ENCODE results near the gene PTTG1. TPM values are rescaled to one million over a fixed set of nuclear protein-coding genes. Genes with fewer than 3 reads are reported as not detected.

Gene PTTG1
- total RNA-seq, 1 donor from 2014 or later: 425 TPM

DNA sequence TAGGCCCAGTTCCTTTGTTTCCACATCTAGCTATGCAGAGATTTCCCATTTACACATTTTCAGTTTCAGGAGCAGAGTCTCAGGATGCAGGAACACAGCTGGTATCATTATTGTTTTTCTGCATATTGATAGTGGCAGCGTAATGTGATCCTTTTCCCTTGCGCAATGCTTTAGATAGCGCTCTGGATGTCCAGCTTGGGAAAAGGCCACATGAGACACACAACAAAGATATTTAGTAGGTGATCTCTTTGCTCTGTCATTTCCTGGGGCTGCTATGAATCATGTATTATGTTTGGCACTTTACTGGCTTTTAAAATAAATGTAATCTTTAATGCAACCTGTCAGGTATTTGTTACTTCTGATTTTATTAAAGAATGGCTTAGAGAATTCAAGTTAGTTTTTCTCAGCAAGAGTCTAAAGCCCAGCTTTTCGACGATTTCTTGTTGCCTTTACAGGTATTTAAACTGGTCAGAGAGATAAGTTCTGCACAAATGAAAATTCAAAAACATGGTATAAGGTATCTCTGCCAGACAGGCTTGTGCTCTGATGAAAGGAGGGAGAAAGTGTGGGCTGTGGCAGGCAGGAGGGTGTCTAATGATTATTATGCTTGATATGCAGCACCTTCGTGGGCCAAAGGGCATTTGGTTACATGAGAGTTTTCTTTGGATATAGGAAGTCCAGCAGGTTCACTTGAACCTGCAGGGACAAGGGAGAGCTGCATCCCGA, 42.2 kb downstream of the PTTG1 start:
- no peak overlapping the region for H3K27ac Mint-ChIP-seq
- no peaks in the 10 kb centered on the region for H3K9me3 ChIP-seq (ENCODE audit: low read depth)
- no peak overlapping the region for H3K4me3 Mint-ChIP-seq
- H3F3A ChIP-seq (ENCODE audit: low read depth): no peaks in the 10 kb centered on the region
- no peaks in the 10 kb centered on the region for H3K4me1 ChIP-seq
- no peaks in the 10 kb centered on the region for H3K36me3 ChIP-seq
- H3K27me3 ChIP-seq: no peaks in the 10 kb centered on the region
- H3K27ac ChIP-seq: no peak overlapping the region
- no peak overlapping the region for H3K4me2 ChIP-seq
- no peak overlapping the region for H2AFZ ChIP-seq (replicated peaks)
- peaks cover 8% of the 10 kb centered on the region for H3K9me3 Mint-ChIP-seq
- H3K4me3 ChIP-seq: no peak overlapping the region
- no peaks in the 10 kb centered on the region for H4K20me1 ChIP-seq (ENCODE audit: low read depth)
- no peak for DNase-seq (ENCODE audit: low spot score)
- H3K4me1 Mint-ChIP-seq: peaks cover 6% of the 10 kb centered on the region
- TF ChIP-seq EZH2 (IDR thresholded peaks at IDR 0.05): no peak
- TF ChIP-seq, protein P1, sequence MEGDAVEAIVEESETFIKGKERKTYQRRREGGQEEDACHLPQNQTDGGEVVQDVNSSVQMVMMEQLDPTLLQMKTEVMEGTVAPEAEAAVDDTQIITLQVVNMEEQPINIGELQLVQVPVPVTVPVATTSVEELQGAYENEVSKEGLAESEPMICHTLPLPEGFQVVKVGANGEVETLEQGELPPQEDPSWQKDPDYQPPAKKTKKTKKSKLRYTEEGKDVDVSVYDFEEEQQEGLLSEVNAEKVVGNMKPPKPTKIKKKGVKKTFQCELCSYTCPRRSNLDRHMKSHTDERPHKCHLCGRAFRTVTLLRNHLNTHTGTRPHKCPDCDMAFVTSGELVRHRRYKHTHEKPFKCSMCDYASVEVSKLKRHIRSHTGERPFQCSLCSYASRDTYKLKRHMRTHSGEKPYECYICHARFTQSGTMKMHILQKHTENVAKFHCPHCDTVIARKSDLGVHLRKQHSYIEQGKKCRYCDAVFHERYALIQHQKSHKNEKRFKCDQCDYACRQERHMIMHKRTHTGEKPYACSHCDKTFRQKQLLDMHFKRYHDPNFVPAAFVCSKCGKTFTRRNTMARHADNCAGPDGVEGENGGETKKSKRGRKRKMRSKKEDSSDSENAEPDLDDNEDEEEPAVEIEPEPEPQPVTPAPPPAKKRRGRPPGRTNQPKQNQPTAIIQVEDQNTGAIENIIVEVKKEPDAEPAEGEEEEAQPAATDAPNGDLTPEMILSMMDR (IDR thresholded peaks at IDR 0.05): no peak
- no peak for TF ChIP-seq EZH2phosphoT487 (IDR thresholded peaks at IDR 0.05)
- no peaks in the 10 kb centered on the region for H3K27me3 Mint-ChIP-seq (ENCODE audit: insufficient read depth, low read depth)
- no peaks in the 10 kb centered on the region for H3K79me2 ChIP-seq (ENCODE audit: low read depth)
- no peaks in the 10 kb centered on the region for H3K36me3 Mint-ChIP-seq
- no peak overlapping the region for H3K9ac ChIP-seq

DNA sequence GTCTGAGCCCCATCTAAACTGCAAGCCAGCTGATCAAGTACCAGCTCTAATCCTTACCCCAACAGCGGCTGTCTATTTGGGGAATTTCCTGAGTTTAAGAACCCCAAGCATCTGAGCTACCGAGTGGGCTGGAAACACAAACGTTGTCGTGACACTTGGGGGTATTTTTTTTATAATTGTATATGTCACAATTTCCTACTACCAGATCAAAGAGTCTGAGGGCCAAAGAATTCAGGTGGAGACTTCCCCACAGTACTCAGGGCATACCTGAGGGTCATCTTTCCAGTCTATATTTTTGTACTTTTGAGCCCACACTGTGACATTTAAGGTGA, 42.8 kb downstream of the PTTG1 start:
- Mint-ChIP-seq H3K27me3 (ENCODE audit: insufficient read depth, low read depth) (peaks cover 2% of the 10 kb centered on the region), H3K27ac (no peak overlapping the region), H3K4me1 (peaks cover 6% of the 10 kb centered on the region), H3K36me3 (no peaks in the 10 kb centered on the region), H3K4me3 (no peak overlapping the region), H3K9me3 (peaks cover 8% of the 10 kb centered on the region)
- no peak for DNase-seq (ENCODE audit: low spot score)
- Histone ChIP-seq H3K4me1 (no peaks in the 10 kb centered on the region), H3K4me2 (no peak overlapping the region), H3K27me3 (no peaks in the 10 kb centered on the region), H4K20me1 (ENCODE audit: low read depth) (no peaks in the 10 kb centered on the region), H3K79me2 (ENCODE audit: low read depth) (no peaks in the 10 kb centered on the region), H3K9me3 (ENCODE audit: low read depth) (no peaks in the 10 kb centered on the region), H3K4me3 (no peak overlapping the region), H3K36me3 (no peaks in the 10 kb centered on the region), H3K27ac (no peak overlapping the region), H3K9ac (no peak overlapping the region), H3F3A (ENCODE audit: low read depth) (no peaks in the 10 kb centered on the region), H2AFZ (replicated peaks) (no peak overlapping the region)
- TF ChIP-seq, protein P1 (IDR thresholded peaks at IDR 0.05): no peak
- TF ChIP-seq EZH2 (IDR thresholded peaks at IDR 0.05): no peak
- TF ChIP-seq EZH2phosphoT487 (IDR thresholded peaks at IDR 0.05): no peak

DNA sequence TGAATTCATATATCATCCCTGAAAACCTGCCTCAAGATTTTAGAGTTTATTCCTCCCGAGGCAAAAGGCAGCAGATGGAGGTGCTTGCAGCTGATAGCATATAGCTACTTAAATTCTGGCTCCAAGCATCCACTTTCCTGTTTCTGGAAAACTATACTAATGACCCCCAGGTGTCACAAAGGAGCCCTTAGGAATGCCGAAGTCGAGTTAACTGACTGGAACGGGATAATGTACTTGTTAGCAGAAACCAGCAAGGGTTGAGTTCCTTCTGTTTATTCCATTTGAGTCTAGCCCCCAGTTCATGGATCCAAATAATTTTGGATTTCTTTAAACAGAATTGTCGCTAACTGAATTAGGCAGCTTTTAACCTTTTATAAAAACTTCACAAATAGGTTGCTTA, 44.5 kb downstream of the PTTG1 start:
- Histone ChIP-seq H4K20me1 (ENCODE audit: low read depth) (no peaks in the 10 kb centered on the region), H3K36me3 (no peaks in the 10 kb centered on the region), H3K27ac (no peak overlapping the region), H3F3A (ENCODE audit: low read depth) (no peaks in the 10 kb centered on the region), H3K79me2 (ENCODE audit: low read depth) (no peaks in the 10 kb centered on the region), H3K4me1 (no peaks in the 10 kb centered on the region), H3K4me2 (no peak overlapping the region), H3K27me3 (no peaks in the 10 kb centered on the region), H3K9me3 (ENCODE audit: low read depth) (no peaks in the 10 kb centered on the region), H3K4me3 (no peak overlapping the region), H2AFZ (replicated peaks) (no peak overlapping the region), H3K9ac (no peak overlapping the region)
- H3K27me3 Mint-ChIP-seq (ENCODE audit: insufficient read depth, low read depth): peaks cover 3% of the 10 kb centered on the region
- DNase-seq (ENCODE audit: low spot score): no peak
- no peak overlapping the region for H3K27ac Mint-ChIP-seq
- TF ChIP-seq, protein P1 (IDR thresholded peaks at IDR 0.05): no peak
- peaks cover 6% of the 10 kb centered on the region for H3K4me1 Mint-ChIP-seq
- no peak overlapping the region for H3K4me3 Mint-ChIP-seq
- H3K36me3 Mint-ChIP-seq: no peaks in the 10 kb centered on the region
- peaks cover 8% of the 10 kb centered on the region for H3K9me3 Mint-ChIP-seq

Measured in neural progenitor cell (in vitro differentiated cells).